IMR-90 (cell line): ENCODE results near the gene ARL4A. TPM values are rescaled to one million over a fixed set of nuclear protein-coding genes. Genes with fewer than 3 reads are reported as not detected.

Source experiments
- ATAC-seq: fragments of 200-7000 bp; cut with Tn5 transposase; 2 replicates; pipeline ENCODE4 v1.9.1; 2020; ENCODE audit warnings: low read depth, mild to moderate bottlenecking, moderate library complexity
- BruUV-seq: library from RNA; stranded (reverse); fragments of 400-500 nt; replicated peaks from 2 replicates; lab custom pipeline; 2021; lab: Mats Ljungman, UMichigan
- CTCF ChIA-PET: fragments of 300-600 bp; formaldehyde crosslinking; extraction: SDS; loops from one replicate; lab custom pipeline; 2021; ENCODE audit warnings: antibody characterized with exemption; lab: Yijun Ruan, JAX
- POLR2A ChIA-PET: fragments of 300-600 bp; sonication (Branson Sonifier 250); formaldehyde crosslinking; loops from one replicate; lab custom pipeline; 2022; ENCODE audit warnings: antibody characterized with exemption; ENCODE audit not compliant: unreplicated experiment; lab: Charles Lee
- DNase-seq: peaks from one replicate; pipeline ENCODE4 v3.0.0; 2013
- H2AFZ ChIP-seq: replicated peaks from 2 replicates; pipeline ENCODE3; 2013; ENCODE audit warnings: low read length, mild to moderate bottlenecking; ENCODE audit not compliant: poor library complexity
- H2AK5ac ChIP-seq: 2 replicates; pipeline ENCODE4 v1.6.1; 2013; ENCODE audit warnings: low read depth, low read length, inconsistent platforms
- H2AK9ac ChIP-seq: replicated peaks from 2 replicates; pipeline ENCODE3; 2013; ENCODE audit warnings: mild to moderate bottlenecking, low read depth, low read length, moderate library complexity; ENCODE audit not compliant: poor library complexity
- H2BK120ac ChIP-seq: 2 replicates; pipeline ENCODE4 v1.6.1; 2013; ENCODE audit warnings: low read depth, low read length, inconsistent platforms
- H2BK15ac ChIP-seq: 3 replicates; pipeline ENCODE4 v1.6.1; 2013; ENCODE audit warnings: low read depth, low read length, inconsistent platforms
- H2BK20ac ChIP-seq: 2 replicates; pipeline ENCODE4 v1.6.1; 2013; ENCODE audit warnings: low read depth, mild to moderate bottlenecking, inconsistent platforms, low read length, moderate library complexity
- H2BK5ac ChIP-seq: 2 replicates; pipeline ENCODE4 v1.6.1; 2013; ENCODE audit warnings: mild to moderate bottlenecking, low read depth, low read length, inconsistent platforms; ENCODE audit not compliant: poor library complexity, severe bottlenecking
- H3K14ac ChIP-seq: replicated peaks from 2 replicates; pipeline ENCODE4 v1.6.1; 2013; ENCODE audit warnings: low read depth, low read length, inconsistent platforms
- H3K18ac ChIP-seq: 2 replicates; pipeline ENCODE4 v1.6.1; 2013; ENCODE audit warnings: low read depth, low read length, control low read depth
- H3K23ac ChIP-seq: 2 replicates; pipeline ENCODE4 v1.6.1; 2013; ENCODE audit warnings: low read depth, low read length, inconsistent platforms
- H3K27ac ChIP-seq: 2 replicates; pipeline ENCODE4 v1.5.1; 2013; ENCODE audit warnings: mild to moderate bottlenecking, control low read depth, low read length; ENCODE audit not compliant: insufficient read depth
- H3K27me3 ChIP-seq: 2 replicates; pipeline ENCODE4 v1.6.1; 2013; ENCODE audit warnings: low read length; ENCODE audit not compliant: control insufficient read depth, insufficient read depth
- H3K36me3 ChIP-seq: 2 replicates; pipeline ENCODE4 v1.6.1; 2013; ENCODE audit warnings: low read length, mixed read lengths; ENCODE audit not compliant: control insufficient read depth, insufficient read depth
- H3K4ac ChIP-seq: 2 replicates; pipeline ENCODE4 v1.6.1; 2013; ENCODE audit warnings: low read depth, low read length, inconsistent platforms
- H3K4me1 ChIP-seq: 2 replicates; pipeline ENCODE4 v1.6.1; 2013; ENCODE audit warnings: low read length, mixed read lengths; ENCODE audit not compliant: control insufficient read depth, insufficient read depth
- H3K4me2 ChIP-seq: 2 replicates; pipeline ENCODE4 v1.6.1; 2013; ENCODE audit warnings: low read depth, mild to moderate bottlenecking, control low read depth, low read length, moderate library complexity
- H3K4me3 ChIP-seq: 2 replicates; pipeline ENCODE4 v1.5.1; 2013; ENCODE audit warnings: low read depth, mild to moderate bottlenecking, control low read depth, low read length, moderate library complexity; ENCODE audit not compliant: insufficient read depth
- H3K56ac ChIP-seq: 2 replicates; pipeline ENCODE4 v1.6.1; 2013; ENCODE audit warnings: low read length, inconsistent platforms; ENCODE audit not compliant: insufficient read depth; ENCODE audit errors: extremely low read depth
- H3K79me1 ChIP-seq, 2 experiments: 2 replicates each; pipeline ENCODE4 v1.6.1; 2013; ENCODE audit warnings: low read length in 2 of 2, inconsistent platforms in 1 of 2, low read depth in 1 of 2
- H3K9ac ChIP-seq: 2 replicates; pipeline ENCODE4 v1.6.1; 2013; ENCODE audit warnings: low read depth, low read length, control low read depth
- H3K9me1 ChIP-seq: 2 replicates; pipeline ENCODE4 v1.6.1; 2013; ENCODE audit warnings: low read length, inconsistent platforms; ENCODE audit not compliant: insufficient read depth
- H3K9me3 ChIP-seq: 2 replicates; pipeline ENCODE4 v1.6.1; 2013; ENCODE audit warnings: low read length; ENCODE audit not compliant: control insufficient read depth, insufficient read depth
- H4K20me1 ChIP-seq: 2 replicates; pipeline ENCODE4 v1.6.1; 2013; ENCODE audit warnings: low read length, inconsistent platforms; ENCODE audit not compliant: insufficient read depth
- H4K5ac ChIP-seq: 2 replicates; pipeline ENCODE4 v1.6.1; 2013; ENCODE audit warnings: mild to moderate bottlenecking, low read depth, low read length, control low read depth
- H4K8ac ChIP-seq, 2 experiments: 2 replicates each; pipeline ENCODE4 v1.6.1; 2013; ENCODE audit warnings: low read depth in 2 of 2, low read length in 2 of 2, control low read depth in 1 of 2, inconsistent platforms in 1 of 2
- H4K91ac ChIP-seq: 2 replicates; pipeline ENCODE4 v1.6.1; 2013; ENCODE audit warnings: low read depth, low read length, inconsistent platforms; ENCODE audit not compliant: insufficient read depth
- CEBPB ChIP-seq: IDR thresholded peaks from 2 replicates; pipeline ENCODE4 v1.6.1; 2012; ENCODE audit warnings: low read depth, low read length, improper control_type of control experiment
- NFE2L2 ChIP-seq: fragments of 150-350 bp; IDR thresholded peaks from 2 replicates; pipeline ENCODE4 v1.6.1; 2016; ENCODE audit warnings: low read depth, mild to moderate bottlenecking, low read length
- RCOR1 ChIP-seq: IDR thresholded peaks from 2 replicates; pipeline ENCODE4 v1.6.1; 2012; ENCODE audit warnings: mild to moderate bottlenecking, low read length, improper control_type of control experiment; ENCODE audit not compliant: insufficient replicate concordance
- WGBS, 2 experiments: methylation state at CpG; one replicate each; pipeline versions ENCODE4 v1.1.5 to v1.1.7; 2013; ENCODE audit warnings: missing lambda C conversion rate in 2 of 2; ENCODE audit not compliant: insufficient read length in 1 of 2; ENCODE audit errors: extremely low coverage in 2 of 2; 5-methylcytosine and 5-hydroxymethylcytosine counted together
- dilution Hi-C: fragments of 300-500 bp; cut with HindIII; formaldehyde crosslinking; loops from one replicate; pipeline ENCODE4 v1.14.3; 2018; ENCODE audit warnings: low sequenced_read_pairs; ENCODE audit not compliant: unreplicated experiment
- in situ Hi-C: fragments of 300-500 bp; cut with MboI; formaldehyde crosslinking; loops from 3 replicates; pipeline ENCODE4 v1.14.3; 2019; ENCODE audit warnings: low sequenced_read_pairs, inconsistent platforms, mixed read lengths
- intact Hi-C: fragments of 100-400 bp; cut with micrococcal nuclease; formaldehyde crosslinking; loops from 2 replicates; pipeline ENCODE4 v1.10.0; 2022
- polyA plus RNA-seq, 3 experiments: library from polyadenylated mRNA; depleted of rRNA; stranded (reverse); fragments of >200 nt; gene quantifications; 2 replicates each; pipeline ENCODE4 v1.2.3, GENCODE V29; 2012; ENCODE audit warnings: low replicate concordance in 1 of 3
- total RNA-seq: library from RNA; depleted of rRNA; stranded (reverse); fragments of >200 nt; gene quantifications from 2 replicates; pipeline ENCODE4 v1.2.3, GENCODE V29; 2012

Gene ARL4A
- total and polyA plus RNA-seq, 2 of the 4 experiments (the other 2 are of a cell fraction) = 13.7 to 22.4 TPM

DNA sequence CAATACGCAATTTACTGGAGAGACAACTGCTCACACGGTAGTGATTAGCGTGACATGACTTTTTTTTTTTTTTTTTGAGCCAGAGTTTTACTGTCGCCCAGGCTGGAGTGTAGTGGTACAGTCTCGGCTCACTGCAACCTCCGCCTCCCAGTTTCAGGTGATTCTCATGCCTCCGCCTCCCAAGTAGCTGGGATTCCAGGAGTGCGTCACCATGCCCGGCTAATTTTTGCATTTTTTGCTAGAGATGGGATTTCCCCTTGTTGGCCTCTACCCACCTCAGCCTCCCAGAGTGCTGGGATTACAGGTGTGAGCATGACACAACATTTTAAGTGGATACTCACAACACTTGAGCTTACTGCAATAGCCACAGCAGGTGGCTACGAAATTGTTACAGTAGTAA, 11.9 kb downstream of the ARL4A start:
- Histone ChIP-seq H2AK5ac (no peak overlapping the region), H2AFZ (no peak overlapping the region), H3K4ac (no peak overlapping the region), H2BK5ac (no peak overlapping the region), H3K23ac (no peak overlapping the region), H2BK20ac (no peak overlapping the region), H4K20me1 (no peaks in the 10 kb centered on the region), H3K4me1 (no peaks in the 10 kb centered on the region), H3K9me1 (no peaks in the 10 kb centered on the region), H3K14ac (no peak overlapping the region), H3K27ac (no peak overlapping the region), H2BK15ac (no peak overlapping the region), H2AK9ac (no peak overlapping the region), H3K9me3 (peaks cover 2% of the 10 kb centered on the region; the same call in 1 of the 2 replicates), H3K18ac (no peak overlapping the region), H4K8ac (no peak overlapping the region), H4K5ac (no peak overlapping the region), H3K79me1 (no peaks in the 10 kb centered on the region), H3K9ac (no peak overlapping the region), H4K91ac (no peak overlapping the region), H3K4me2 (no peak overlapping the region), H3K27me3 (no peaks in the 10 kb centered on the region), H3K4me3 (no peak overlapping the region), H3K56ac (no peak overlapping the region), H2BK120ac (no peak overlapping the region), H3K36me3 (no peaks in the 10 kb centered on the region)
- ATAC-seq (no peak), DNase-seq (no peak)
- TF ChIP-seq RCOR1 (no peak), NFE2L2 (no peak), CEBPB (no peak)
- intact Hi-C loops = no loop called here
- POLR2A ChIA-PET = no interaction called here
- no TSS peak for BruUV-seq
- in situ Hi-C loops = loop anchor here (25.0 kb wide), 1 partner anchor 413 kb away; no protein-coding TSS in a partner anchor
- 100% methylated on average over 3 of the region's 10 CpGs; no CpG with 5 or more reads in 1 of the 2 experiments for WGBS, 2 experiments
- CTCF ChIA-PET = no interaction called here
- dilution Hi-C loops = no loop called here
